Measurements from ENCODE around the gene KRT86. TPM values are rescaled to one million over a fixed set of nuclear protein-coding genes. Genes with fewer than 3 reads are reported as not detected.

KRT86 gene
- total RNA-seq, 3 donors from 2014 or later (not counting 1 experiment from before 2014, with no cell fraction given), result 2.0 to 3.6 (median 2.7) TPM

DNA sequence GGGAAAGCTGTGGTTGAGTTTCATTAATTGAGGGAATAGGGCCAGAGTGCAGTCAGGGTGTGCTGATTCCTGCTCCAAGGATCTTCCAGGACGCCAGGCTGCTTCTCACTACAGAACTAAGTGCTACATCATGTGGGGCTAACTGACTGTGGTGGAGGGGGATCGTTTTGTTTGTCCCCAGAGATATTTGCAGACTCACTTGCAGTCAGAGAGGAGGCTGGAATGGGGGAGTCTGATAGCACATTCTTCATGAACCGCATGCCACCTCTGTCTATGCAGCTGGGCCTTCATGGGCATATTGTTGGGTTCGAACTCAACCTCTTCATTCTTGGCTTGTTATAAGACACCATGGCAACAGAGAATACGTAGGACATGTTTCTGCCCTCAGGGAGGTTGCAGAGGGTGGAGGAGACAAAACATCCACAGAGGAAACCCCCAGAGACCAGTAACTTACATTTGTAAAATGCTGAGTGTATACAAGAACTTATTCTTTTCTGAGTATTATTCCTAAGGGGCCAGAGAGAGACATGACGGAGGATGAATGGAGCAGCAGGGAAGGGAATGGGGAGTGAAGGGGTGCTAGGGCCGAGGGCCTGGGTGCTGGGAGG lies 28.4 kb upstream of the KRT86 start:
- peaks cover 16 to 22% of the 10 kb centered on the region in 2 donors for H3K4me1 Mint-ChIP-seq
- 88% methylated on average over 7 of the region's 7 CpGs for WGBS (ENCODE audit: insufficient coverage)

GRCh38 chr12:52246720-52247621 lies 27.5 kb upstream of the KRT86 start:
- Mint-ChIP-seq H3K4me3 (no peak overlapping the region), H3K27me3 (ENCODE audit: low read depth in 2 of 2) (peaks cover 26 to 29% of the 10 kb centered on the region in 2 donors), H3K9me3 (no peaks in the 10 kb centered on the region), H3K36me3 (no peaks in the 10 kb centered on the region), H3K4me1 (peaks cover 22% of the 10 kb centered on the region in 2 donors), H3K27ac (peak overlapping the region in 1 of 2 donors; percentile 96)
- Histone ChIP-seq H3K36me3 (ENCODE audit: control insufficient read depth, insufficient read depth, low read length) (no peaks in the 10 kb centered on the region), H3K4me1 (ENCODE audit: control insufficient read depth, insufficient read depth, low read length) (peaks cover 17% of the 10 kb centered on the region), H3K4me3 (ENCODE audit: low read length) (no peak overlapping the region), H3K27me3 (ENCODE audit: control insufficient read depth, insufficient read depth, low read length) (peaks cover 11% of the 10 kb centered on the region), H3K9me3 (ENCODE audit: control insufficient read depth, insufficient read depth, low read length) (no peaks in the 10 kb centered on the region), H3K27ac (ENCODE audit: low read length) (no peak overlapping the region)
- DNase-seq (no peak), ATAC-seq (no peak)
- 71% methylated on average over 10 of the region's 10 CpGs for WGBS (ENCODE audit: insufficient coverage)
- TF ChIP-seq, protein P1, sequence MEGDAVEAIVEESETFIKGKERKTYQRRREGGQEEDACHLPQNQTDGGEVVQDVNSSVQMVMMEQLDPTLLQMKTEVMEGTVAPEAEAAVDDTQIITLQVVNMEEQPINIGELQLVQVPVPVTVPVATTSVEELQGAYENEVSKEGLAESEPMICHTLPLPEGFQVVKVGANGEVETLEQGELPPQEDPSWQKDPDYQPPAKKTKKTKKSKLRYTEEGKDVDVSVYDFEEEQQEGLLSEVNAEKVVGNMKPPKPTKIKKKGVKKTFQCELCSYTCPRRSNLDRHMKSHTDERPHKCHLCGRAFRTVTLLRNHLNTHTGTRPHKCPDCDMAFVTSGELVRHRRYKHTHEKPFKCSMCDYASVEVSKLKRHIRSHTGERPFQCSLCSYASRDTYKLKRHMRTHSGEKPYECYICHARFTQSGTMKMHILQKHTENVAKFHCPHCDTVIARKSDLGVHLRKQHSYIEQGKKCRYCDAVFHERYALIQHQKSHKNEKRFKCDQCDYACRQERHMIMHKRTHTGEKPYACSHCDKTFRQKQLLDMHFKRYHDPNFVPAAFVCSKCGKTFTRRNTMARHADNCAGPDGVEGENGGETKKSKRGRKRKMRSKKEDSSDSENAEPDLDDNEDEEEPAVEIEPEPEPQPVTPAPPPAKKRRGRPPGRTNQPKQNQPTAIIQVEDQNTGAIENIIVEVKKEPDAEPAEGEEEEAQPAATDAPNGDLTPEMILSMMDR (IDR thresholded peaks at IDR 0.05), result no peak
- intact Hi-C loops (cut with micrococcal nuclease), result no loop called here

More for the DNA sequence above, 28.4 kb upstream of the KRT86 start:
- Histone ChIP-seq H3K4me1 (ENCODE audit: control insufficient read depth, insufficient read depth, low read length) (peaks cover 17% of the 10 kb centered on the region), H3K27me3 (ENCODE audit: control insufficient read depth, insufficient read depth, low read length) (peaks cover 9% of the 10 kb centered on the region), H3K9me3 (ENCODE audit: control insufficient read depth, insufficient read depth, low read length) (no peaks in the 10 kb centered on the region), H3K4me3 (ENCODE audit: low read length) (no peak overlapping the region), H3K36me3 (ENCODE audit: control insufficient read depth, insufficient read depth, low read length) (no peaks in the 10 kb centered on the region), H3K27ac (ENCODE audit: low read length) (no peak overlapping the region)
- Mint-ChIP-seq H3K36me3 (no peaks in the 10 kb centered on the region), H3K27ac (peak overlapping the region in 1 of 2 donors; percentile 96), H3K9me3 (no peaks in the 10 kb centered on the region), H3K27me3 (ENCODE audit: low read depth in 2 of 2) (peaks cover 22 to 26% of the 10 kb centered on the region in 2 donors), H3K4me3 (no peak overlapping the region)
- ATAC-seq (no peak), DNase-seq (no peak)
- TF ChIP-seq, protein P1 (IDR thresholded peaks at IDR 0.05), result no peak
- intact Hi-C loops (cut with micrococcal nuclease), result no loop called here

DNA sequence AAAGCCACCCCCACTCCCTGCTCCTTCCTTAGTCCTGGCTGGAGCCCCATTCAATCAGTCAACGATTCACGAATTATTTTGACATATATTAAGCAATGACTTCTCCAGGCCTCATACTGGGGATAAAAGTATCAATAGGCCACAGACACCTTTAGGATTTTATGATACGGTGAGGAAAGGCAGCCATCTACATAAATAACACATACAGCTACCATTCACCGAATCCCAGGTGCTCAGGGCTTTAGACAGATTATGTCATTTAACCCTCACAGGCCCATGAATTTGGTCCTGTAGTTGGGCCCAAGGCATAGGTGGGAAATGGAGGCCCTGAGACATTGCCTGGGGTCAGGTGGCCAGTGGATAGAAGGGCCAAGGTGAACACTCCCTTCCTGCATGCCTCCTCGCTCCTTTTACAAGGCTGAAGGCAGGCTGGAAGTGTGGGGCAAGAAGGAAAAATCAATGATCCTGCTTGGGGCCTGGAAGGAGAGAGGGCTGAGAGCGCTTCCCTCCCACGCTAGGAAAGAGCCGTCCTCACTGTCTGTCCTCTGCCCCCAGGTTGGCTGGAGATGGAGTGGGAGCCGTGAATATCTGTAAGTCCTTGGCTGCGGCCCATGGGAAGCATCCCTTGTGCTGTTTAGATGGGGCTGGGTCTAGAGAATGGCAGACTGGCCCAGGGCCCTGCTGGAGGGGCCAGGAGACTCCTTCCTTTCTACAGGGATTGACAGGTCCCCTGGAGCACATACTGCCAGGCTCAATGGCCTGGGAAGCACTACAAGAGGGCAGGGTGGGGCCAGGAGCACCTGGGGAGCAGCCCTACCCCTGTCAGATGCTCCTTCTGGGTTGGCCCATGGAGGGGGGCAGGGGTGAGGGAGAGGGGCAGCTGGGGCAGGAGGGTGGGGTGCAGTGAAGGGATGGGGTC lies 26.6 kb upstream of the KRT86 start:
- DNase-seq, result no peak
- H3K4me1 Mint-ChIP-seq, result peaks cover 22 to 23% of the 10 kb centered on the region in 2 donors
- Histone ChIP-seq H3K9me3 (ENCODE audit: control insufficient read depth, insufficient read depth, low read length) (no peaks in the 10 kb centered on the region), H3K4me3 (ENCODE audit: low read length) (no peak overlapping the region), H3K27me3 (ENCODE audit: control insufficient read depth, insufficient read depth, low read length) (peaks cover 11% of the 10 kb centered on the region), H3K36me3 (ENCODE audit: control insufficient read depth, insufficient read depth, low read length) (no peaks in the 10 kb centered on the region), H3K27ac (ENCODE audit: low read length) (no peak overlapping the region), H3K4me1 (ENCODE audit: control insufficient read depth, insufficient read depth, low read length) (peaks cover 17% of the 10 kb centered on the region)
- intact Hi-C loops (cut with micrococcal nuclease), result no loop called here
- TF ChIP-seq, protein P1 (IDR thresholded peaks at IDR 0.05), result no peak
- no peak overlapping the region for H3K4me3 Mint-ChIP-seq
- no peaks in the 10 kb centered on the region for H3K36me3 Mint-ChIP-seq
- peak overlapping the region in 1 of 2 donors; percentile 63 for H3K27ac Mint-ChIP-seq
- no peak for ATAC-seq
- peaks cover 28 to 31% of the 10 kb centered on the region in 2 donors for H3K27me3 Mint-ChIP-seq (ENCODE audit: low read depth in 2 of 2)
- H3K9me3 Mint-ChIP-seq, result no peaks in the 10 kb centered on the region
- 95% methylated on average over 10 of the region's 10 CpGs for WGBS (ENCODE audit: insufficient coverage)
